Large intestine (tissue), 3 donors: ENCODE results near the gene C1QTNF8. TPM values are rescaled to one million over a fixed set of nuclear protein-coding genes. Genes with fewer than 3 reads are reported as not detected.
"Not testable (repeated sequence)": the region's sequence is repeated elsewhere in the genome, so short reads cannot be mapped to it uniquely, and the experiment has no call there.

ENCODE experiments used
- DNase-seq, 2 donors: peaks; one replicate each; pipeline versions ENCODE4 v3.0.0 to v3.0.0-alpha.2; 2013
- H3K27ac ChIP-seq: one replicate; pipeline ENCODE4 v1.5.1; 2013; ENCODE audit warnings: low read length
- H3K27me3 ChIP-seq: 2 replicates; pipeline ENCODE4 v1.6.1; 2013; ENCODE audit warnings: low read length; ENCODE audit not compliant: control insufficient read depth, insufficient read depth
- H3K36me3 ChIP-seq: 2 replicates; pipeline ENCODE4 v1.6.1; 2013; ENCODE audit warnings: low read length; ENCODE audit not compliant: control insufficient read depth, insufficient read depth
- H3K4me1 ChIP-seq: one replicate; pipeline ENCODE4 v1.6.1; 2013; ENCODE audit warnings: low read length; ENCODE audit not compliant: control insufficient read depth, insufficient read depth
- H3K4me3 ChIP-seq: one replicate; pipeline ENCODE4 v1.5.1; 2013; ENCODE audit warnings: low read length
- H3K9me3 ChIP-seq: one replicate; pipeline ENCODE4 v1.6.1; 2013; ENCODE audit warnings: mild to moderate bottlenecking, low read depth, low read length, moderate library complexity; ENCODE audit not compliant: control insufficient read depth
- WGBS: methylation state at CpG from one replicate; pipeline ENCODE4 v1.1.5; 2013; ENCODE audit warnings: low lambda C conversion rate; ENCODE audit not compliant: insufficient coverage; 5-methylcytosine and 5-hydroxymethylcytosine counted together
- polyA plus RNA-seq: library from polyadenylated mRNA; unstranded; fragments of 120-200 nt; gene quantifications from one replicate; pipeline ENCODE4 v1.2.1, GENCODE V29; 2013

C1QTNF8 gene
- polyA plus RNA-seq, 1 donor = 0.03 TPM

DNA sequence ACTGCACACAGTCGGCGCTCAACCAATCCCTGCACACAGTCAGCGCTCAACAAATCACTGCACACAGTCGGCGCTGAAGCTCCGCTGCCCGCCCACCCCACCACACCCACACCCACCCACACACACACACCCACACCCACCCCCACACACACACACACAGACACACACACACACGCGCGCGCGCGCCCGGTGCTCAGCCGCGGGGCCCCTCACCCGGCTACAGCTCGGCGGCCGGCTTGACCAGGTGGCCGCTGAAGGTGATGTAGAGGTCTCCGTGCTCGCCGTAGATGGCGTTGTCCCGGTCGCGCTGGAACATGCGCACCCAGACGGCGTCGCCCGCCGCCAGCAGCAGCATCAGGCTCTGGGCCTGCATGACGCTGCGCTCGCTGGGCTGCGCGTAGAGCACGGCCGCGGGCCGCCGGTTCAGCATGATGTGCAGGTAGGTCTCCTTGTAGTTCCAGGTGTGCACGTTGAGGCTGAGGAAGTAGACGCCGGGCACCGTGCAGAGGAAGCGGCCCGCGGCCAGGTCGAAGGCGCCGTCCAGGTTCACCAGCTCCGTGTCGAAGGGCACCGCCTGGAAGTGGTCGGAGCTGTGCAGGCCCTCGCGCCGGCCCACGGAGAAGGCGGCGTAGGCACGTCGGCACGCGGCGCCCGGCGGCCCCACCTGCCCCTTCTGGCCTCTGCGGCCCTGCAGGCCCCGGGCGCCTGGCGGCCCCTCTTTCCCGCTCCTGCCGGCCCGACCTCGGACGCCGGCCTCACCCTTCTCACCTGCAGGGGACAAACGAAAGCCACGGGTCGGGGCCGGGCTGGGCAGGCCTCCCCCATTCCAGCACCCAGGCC is 2.5 kb downstream of the C1QTNF8 start:
- H3K9me3 ChIP-seq = peaks cover 8% of the 10 kb centered on the region
- H3K36me3 ChIP-seq = no peaks in the 10 kb centered on the region
- H3K27me3 ChIP-seq = no peaks in the 10 kb centered on the region
- no peak overlapping the region for H3K27ac ChIP-seq
- no CpG with 5 or more reads among the region's 85 CpGs for WGBS
- DNase-seq = peak in 1 of 2 donors; percentile 29
- H3K4me1 ChIP-seq = peaks cover 23% of the 10 kb centered on the region
- no peak overlapping the region for H3K4me3 ChIP-seq

DNA sequence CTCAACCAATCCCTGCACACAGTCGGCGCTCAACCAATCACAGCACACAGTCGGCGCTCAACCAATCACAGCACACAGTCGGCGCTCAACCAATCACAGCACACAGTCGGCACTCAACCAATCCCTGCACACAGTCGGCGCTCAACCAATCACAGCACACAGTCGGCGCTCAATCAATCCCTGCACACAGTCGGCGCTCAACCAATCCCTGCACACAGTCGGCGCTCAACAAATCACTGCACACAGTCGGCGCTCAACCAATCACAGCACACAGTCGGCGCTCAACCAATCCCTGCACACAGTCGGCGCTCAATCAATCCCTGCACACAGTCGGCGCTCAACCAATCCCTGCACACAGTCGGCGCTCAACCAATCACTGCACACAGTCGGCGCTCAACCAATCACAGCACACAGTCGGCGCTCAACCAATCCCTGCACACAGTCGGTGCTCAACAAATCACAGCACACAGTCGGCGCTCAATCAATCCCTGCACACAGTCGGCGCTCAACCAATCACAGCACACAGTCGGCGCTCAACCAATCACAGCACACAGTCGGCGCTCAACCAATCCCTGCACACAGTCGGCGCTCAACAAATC is 3.3 kb downstream of the C1QTNF8 start:
- H3K4me1 ChIP-seq = peaks cover 27% of the 10 kb centered on the region
- not testable (repeated sequence) for H3K27ac ChIP-seq, DNase-seq, H3K4me3 ChIP-seq, H3K9me3 ChIP-seq, H3K27me3 ChIP-seq, H3K36me3 ChIP-seq
- WGBS = no CpG with 5 or more reads among the region's 40 CpGs

DNA sequence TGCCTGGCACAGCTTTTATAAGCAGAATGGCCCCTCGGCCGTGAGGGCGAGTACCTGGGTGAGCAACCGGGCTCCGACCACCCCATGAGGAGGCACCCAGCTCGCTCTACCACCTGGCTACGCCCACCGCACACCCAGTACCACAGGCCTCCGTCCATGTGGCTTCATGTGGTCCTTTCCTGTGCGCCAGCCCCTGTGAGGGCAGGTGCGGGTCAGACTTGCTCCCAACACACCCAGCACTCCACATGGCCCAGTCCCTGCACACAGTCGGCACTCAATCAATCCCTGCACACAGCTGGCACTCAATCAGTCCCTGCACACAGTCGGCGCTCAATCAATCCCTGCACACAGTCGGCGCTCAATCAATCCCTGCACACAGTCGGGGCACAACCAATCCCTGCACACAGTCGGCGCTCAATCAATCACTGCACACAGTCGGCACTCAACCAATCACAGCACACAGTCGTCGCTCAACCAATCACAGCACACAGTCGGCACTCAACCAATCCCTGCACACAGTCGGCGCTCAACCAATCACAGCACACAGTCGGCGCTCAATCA is 4.0 kb downstream of the C1QTNF8 start:
- peaks cover 8% of the 10 kb centered on the region for H3K9me3 ChIP-seq
- DNase-seq = no peak
- H3K4me1 ChIP-seq = peaks cover 27% of the 10 kb centered on the region
- WGBS = no CpG with 5 or more reads among the region's 27 CpGs
- no peak overlapping the region for H3K27ac ChIP-seq
- H3K27me3 ChIP-seq = peaks cover 2% of the 10 kb centered on the region
- H3K36me3 ChIP-seq = no peaks in the 10 kb centered on the region
- H3K4me3 ChIP-seq = no peak overlapping the region

DNA sequence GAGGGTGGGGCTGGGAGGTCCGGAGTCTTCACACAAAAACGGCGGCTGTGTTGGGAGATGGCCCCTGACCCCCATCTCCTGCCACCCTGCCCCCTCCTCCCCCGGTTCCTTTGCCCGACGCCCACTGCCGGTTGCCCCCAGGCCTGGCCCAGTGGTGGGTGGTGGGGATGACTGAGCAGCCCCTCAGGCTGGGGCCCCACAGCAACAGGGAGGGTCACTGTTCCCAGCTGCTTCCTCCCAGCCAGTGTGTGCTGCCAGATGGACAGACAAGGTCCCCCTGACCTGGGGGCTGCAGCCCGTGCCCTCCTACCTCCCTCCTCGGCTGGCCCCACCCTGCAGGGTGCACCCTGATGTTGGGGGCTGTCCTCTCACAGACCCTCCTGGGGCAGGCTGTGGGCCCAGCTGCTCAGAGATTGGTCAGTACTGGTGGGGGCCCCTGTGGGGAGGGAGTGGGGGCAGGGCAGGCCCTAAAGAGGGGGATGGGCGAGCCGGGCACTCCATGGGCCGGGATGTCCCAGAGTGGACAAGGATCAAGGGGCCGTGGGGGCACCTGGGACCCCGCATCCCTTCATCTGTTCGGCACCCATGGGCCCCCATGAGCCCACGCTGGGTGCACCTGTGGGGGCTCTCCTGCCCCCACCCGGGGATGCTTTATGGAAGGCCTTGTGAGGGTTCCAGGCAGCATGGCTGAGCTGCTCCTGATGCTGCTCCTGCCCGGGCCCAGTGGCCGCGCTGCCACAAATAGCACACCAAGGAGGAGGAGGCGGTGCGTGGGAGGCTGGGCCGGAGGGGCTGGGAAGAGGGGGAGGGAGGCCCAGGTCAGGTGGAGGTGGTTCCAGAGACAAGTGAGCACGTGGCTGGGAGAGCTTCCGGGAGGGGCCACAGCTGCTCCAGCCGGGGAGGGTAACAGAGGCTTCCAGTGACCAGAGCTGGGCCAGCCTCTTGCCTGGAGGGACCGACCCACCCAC is 5.1 kb downstream of the C1QTNF8 start:
- no CpG with 5 or more reads among the region's 27 CpGs for WGBS
- Histone ChIP-seq H3K27ac (peak overlapping the region; percentile 91), H3K9me3 (peaks cover 8% of the 10 kb centered on the region), H3K27me3 (peaks cover 2% of the 10 kb centered on the region), H3K4me1 (peaks cover 27% of the 10 kb centered on the region), H3K4me3 (peak overlapping the region; percentile 65), H3K36me3 (no peaks in the 10 kb centered on the region)
- DNase-seq = peak; percentile 71 to 84

DNA sequence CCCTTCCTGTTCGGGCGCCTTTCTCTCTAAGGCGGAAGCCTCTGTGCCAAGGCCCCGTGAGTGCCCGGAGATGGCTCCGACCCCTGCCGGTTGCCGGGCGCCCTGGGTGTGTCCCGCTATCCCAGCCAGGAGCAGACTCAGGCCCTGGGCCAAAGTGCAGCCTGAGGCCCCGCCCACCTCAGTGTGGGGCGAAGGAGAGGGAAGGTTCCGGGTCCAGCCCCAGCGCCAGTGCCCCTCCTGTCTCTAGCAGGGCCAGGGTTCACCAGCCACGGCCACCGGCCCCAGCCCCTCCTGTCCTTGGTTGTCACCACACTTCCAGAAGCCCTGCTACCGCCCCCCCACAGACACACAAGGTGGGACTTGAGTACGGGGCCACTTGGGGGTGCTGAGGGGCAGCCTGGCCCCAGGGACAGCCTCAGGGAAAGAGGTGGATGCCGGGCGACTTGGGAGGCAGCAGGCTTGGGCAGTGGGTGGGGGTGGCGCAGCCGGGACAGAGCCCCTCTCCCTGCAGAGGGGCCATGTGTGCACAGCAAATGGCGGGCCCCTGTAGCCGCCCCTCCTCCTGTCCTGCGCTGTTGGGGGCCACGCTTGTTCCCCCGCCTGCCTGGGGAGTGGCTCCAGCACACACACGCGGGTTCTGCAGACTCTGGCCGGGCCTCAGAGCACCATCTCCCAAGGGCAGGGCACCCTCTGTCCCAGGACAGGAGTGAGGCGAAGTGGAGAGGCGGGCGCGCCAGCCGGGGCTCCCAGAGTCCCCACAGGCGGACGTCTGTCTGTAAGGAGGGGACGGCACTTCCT is 6.0 kb downstream of the C1QTNF8 start:
- Histone ChIP-seq H3K9me3 (peaks cover 14% of the 10 kb centered on the region), H3K36me3 (no peaks in the 10 kb centered on the region), H3K4me1 (peaks cover 27% of the 10 kb centered on the region), H3K27ac (peak overlapping the region; percentile 91), H3K4me3 (peak overlapping the region; percentile 65), H3K27me3 (peaks cover 2% of the 10 kb centered on the region)
- DNase-seq = peak; percentile 94 to 98
- no CpG with 5 or more reads among the region's 38 CpGs for WGBS

DNA sequence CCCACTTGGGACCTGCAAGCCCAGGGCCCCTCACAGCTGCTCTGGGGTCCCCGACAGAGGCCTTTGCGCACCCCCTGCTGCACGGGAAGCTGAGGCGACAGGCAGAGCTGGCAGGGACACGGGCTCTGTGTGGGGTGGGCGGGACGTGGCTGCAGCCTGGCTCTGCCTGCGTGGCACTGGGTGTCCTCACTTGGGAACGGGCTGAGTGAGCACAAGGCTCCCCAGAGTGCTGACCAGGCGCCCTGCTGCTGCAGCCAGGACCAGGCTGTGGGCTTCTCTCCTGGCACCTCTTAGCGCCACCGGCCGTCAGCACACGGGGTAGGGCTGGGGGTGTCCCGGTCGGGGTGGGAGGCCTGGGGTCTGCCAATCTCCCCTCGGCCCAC is 6.6 kb downstream of the C1QTNF8 start:
- H3K4me3 ChIP-seq = peak overlapping the region; percentile 65
- no CpG with 5 or more reads among the region's 17 CpGs for WGBS
- no peaks in the 10 kb centered on the region for H3K36me3 ChIP-seq

DNA sequence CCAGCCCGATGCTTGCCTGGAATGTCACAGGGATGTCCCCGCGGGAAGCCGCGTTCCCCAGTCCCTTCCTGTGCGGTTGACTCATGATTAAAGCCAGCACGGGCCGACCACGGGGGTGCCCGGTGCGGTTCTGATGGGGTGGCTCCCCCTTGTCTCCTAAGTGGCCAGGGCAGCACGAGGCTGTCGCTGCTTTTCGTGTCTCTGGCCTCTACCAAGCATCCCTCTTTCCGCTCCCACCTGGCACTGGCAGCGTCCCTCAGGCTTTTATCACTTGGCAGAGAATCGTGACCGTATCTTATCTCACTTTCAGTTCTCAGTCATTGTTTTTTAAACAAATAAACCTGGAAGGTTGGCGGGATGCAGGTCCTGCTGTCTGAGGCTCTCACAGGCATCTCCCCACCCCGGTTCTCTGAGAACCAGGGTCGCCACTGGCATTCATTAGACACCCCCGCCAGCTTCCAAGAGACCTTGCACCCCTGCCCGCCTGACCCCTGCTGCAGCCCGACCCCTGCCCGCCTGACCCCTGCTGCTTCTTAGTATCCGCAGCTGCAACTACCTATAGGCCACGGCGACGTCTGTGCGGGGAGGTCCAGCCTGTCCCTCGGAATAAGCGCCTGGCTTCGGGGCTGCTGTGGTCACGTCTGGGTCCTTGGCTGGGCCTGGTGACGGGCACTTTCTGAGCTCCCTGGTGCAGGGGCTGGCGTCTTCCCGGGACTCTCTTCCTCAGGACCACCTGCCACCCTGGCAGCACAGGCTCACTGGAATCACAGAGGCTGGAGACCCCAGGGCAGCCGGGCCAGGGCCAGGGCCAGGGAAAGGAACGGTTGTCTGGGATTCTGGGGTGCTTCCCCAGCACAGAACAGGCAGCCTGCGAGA is 7.5 kb downstream of the C1QTNF8 start:
- Histone ChIP-seq H3K4me3 (no peak overlapping the region), H3K36me3 (no peaks in the 10 kb centered on the region), H3K4me1 (peaks cover 27% of the 10 kb centered on the region), H3K9me3 (peaks cover 26% of the 10 kb centered on the region), H3K27me3 (peaks cover 6% of the 10 kb centered on the region), H3K27ac (no peak overlapping the region)
- WGBS = no CpG with 5 or more reads among the region's 40 CpGs
- peak in 1 of 2 donors; percentile 35 for DNase-seq

More for the DNA sequence above, 6.6 kb downstream of the C1QTNF8 start:
- Histone ChIP-seq H3K27me3 (peaks cover 2% of the 10 kb centered on the region), H3K9me3 (peaks cover 20% of the 10 kb centered on the region), H3K27ac (peak overlapping the region; percentile 91), H3K4me1 (peaks cover 27% of the 10 kb centered on the region)
- no peak for DNase-seq

DNA sequence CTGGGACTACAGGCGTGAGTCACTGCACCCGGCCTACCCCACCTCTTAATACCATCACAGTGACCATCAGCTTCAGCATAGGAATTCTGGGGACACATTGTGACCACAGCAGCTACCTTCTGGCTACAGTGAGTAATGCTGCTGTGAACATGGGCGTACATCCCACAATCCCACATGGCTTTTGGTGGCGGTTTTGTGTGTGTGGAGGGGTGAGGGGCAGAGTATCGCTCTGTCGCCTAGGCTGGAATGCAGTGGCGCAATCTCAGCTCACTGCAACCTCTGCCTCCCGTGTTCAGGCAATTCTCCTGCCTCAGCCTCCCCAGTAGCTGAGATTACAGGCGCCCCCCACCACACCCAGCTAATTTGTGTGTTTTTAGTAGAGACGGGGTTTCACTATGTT is 9.6 kb downstream of the C1QTNF8 start:
- H3K4me3 ChIP-seq, H3K27ac ChIP-seq, H3K36me3 ChIP-seq, DNase-seq: not testable (repeated sequence)
- Histone ChIP-seq H3K27me3 (peaks cover 24% of the 10 kb centered on the region), H3K9me3 (peaks cover 35% of the 10 kb centered on the region), H3K4me1 (peaks cover 25% of the 10 kb centered on the region)
- no CpG with 5 or more reads among the region's 10 CpGs for WGBS

DNA sequence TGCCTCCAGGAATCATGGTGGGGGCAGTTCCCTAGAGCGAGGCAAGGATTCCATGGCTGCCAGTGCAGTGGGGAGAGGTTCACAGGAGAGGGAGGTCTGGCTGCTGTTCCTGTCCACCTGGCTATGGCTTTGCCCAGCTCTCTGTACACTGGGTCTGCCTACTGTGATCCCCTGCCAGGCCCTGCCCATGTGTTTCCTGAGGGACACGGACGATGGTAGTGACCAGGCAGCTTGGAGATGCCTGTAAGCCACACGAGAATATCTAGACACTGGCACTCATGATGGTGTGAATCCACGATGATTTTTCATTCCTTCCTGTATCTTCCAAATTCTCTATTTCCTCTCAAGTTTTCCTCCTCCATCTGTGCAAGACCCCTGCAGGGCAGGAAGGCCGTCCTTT is 11.1 kb downstream of the C1QTNF8 start:
- Histone ChIP-seq H3K27me3 (peaks cover 29% of the 10 kb centered on the region), H3K4me3 (no peak overlapping the region), H3K36me3 (no peaks in the 10 kb centered on the region), H3K4me1 (peaks cover 16% of the 10 kb centered on the region), H3K27ac (no peak overlapping the region), H3K9me3 (peaks cover 35% of the 10 kb centered on the region)
- no peak for DNase-seq
- WGBS = no CpG with 5 or more reads among the region's 6 CpGs
